Heart left ventricle (tissue), 16 donors: ENCODE data around the gene CPD. TPM values are rescaled to one million over a fixed set of nuclear protein-coding genes. Genes with fewer than 3 reads are reported as not detected.

ENCODE experiments used
- ATAC-seq, 4 donors: fragments of 200-7000 bp; cut with Tn5 transposase; one replicate each; pipeline ENCODE4 v1.9.1; 2020 to 2022; ENCODE audit warnings: moderate library complexity in 4 of 4, mild to moderate bottlenecking in 3 of 4, moderate number of reproducible peaks in 1 of 4
- DNase-seq, 5 donors: peaks; one replicate each; pipeline ENCODE4 v3.0.0-alpha.2; 2020
- H3K27ac ChIP-seq, 12 donors: fragments of 200-600 bp; sonication (generic) in 4 of 12; one replicate each; pipeline versions ENCODE4 v1.5.0 to v1.8.0; 2016 to 2022; ENCODE audit warnings: mild to moderate bottlenecking in 2 of 12
- H3K27me3 ChIP-seq, 9 donors: fragments of 200-600 bp; sonication (generic) in 2 of 9; one replicate each; pipeline versions ENCODE4 v1.5.1 to v1.8.0; 2016 to 2022; ENCODE audit warnings: mild to moderate bottlenecking in 3 of 9
- H3K36me3 ChIP-seq, 9 donors: fragments of 200-600 bp; sonication (generic) in 2 of 9; one replicate each; pipeline versions ENCODE4 v1.5.0 to v1.8.0; 2018 to 2022; ENCODE audit warnings: mild to moderate bottlenecking in 2 of 9
- H3K4me1 ChIP-seq, 12 donors: fragments of 200-600 bp; sonication (generic) in 4 of 12; one replicate each; pipeline versions ENCODE4 v1.5.0 to v1.8.0; 2016 to 2022; ENCODE audit warnings: mild to moderate bottlenecking in 3 of 12
- H3K4me3 ChIP-seq, 12 donors: fragments of 200-600 bp; sonication (generic) in 4 of 12; one replicate each; pipeline versions ENCODE4 v1.5.0 to v1.8.0; 2017 to 2022; ENCODE audit warnings: mild to moderate bottlenecking in 9 of 12, moderate library complexity in 4 of 12
- H3K9me3 ChIP-seq, 12 donors: fragments of 200-600 bp; sonication (generic) in 4 of 12; one replicate each; pipeline versions ENCODE4 v1.5.0 to v1.8.0; 2016 to 2022; ENCODE audit warnings: mild to moderate bottlenecking in 1 of 12
- CTCF ChIP-seq, 12 donors: fragments of 200-600 bp; sonication (generic) in 4 of 12; IDR thresholded peaks; one replicate each; pipeline versions ENCODE4 v1.5.0 to v1.8.0; 2018 to 2022; ENCODE audit warnings: antibody characterized with exemption in 12 of 12, mild to moderate bottlenecking in 5 of 12
- POLR2A ChIP-seq, 2 donors: fragments of 450-650 bp; IDR thresholded peaks; one replicate each; pipeline ENCODE4 v1.6.1; 2017; ENCODE audit warnings: antibody characterized with exemption in 2 of 2, mild to moderate bottlenecking in 2 of 2, moderate library complexity in 2 of 2
- WGBS, 4 donors: extraction: QIAGEN DNeasy Blood & Tissue Kit in 2 of 4; methylation state at CpG; one replicate each; pipeline versions ENCODE4 v1.1.5 to v1.1.7; 2013 to 2018; 5-methylcytosine and 5-hydroxymethylcytosine counted together
- intact Hi-C, 10 donors: fragments of 100-400 bp; cut with DNase I; formaldehyde crosslinking; loops; one replicate each; pipeline versions ENCODE4 v1.11.1 to v1.14.2; 2022
- polyA plus RNA-seq, 2 donors: library from polyadenylated mRNA; stranded (reverse); fragments of 200-250 nt; gene quantifications; one replicate each; pipeline ENCODE4 v1.2.3, GENCODE V29; 2013
- total RNA-seq, 9 donors: library from RNA; depleted of rRNA in 2 of 9; stranded (reverse); fragments of >200 nt in 2 of 9; fragmentation: NEBNext Ultra II Directional in 3 of 9; extraction: Animal tissue kit (Norgen Biotek cat#: 25700) in 3 of 9; gene quantifications; one replicate each; pipeline versions ENCODE4 v1.1.0 to v1.2.4, GENCODE V29; 2016 to 2023
- donor health status: ischemic (EF 13 %, LVEDD 7.1; RV severe dilation, severe dysfunction).
- donor health status: healthy with polysubstance abuse.
- donor health status: DM: no; HTN: yes; CAD: no.
- donor health status: DM: no; HTN: no; CAD: no.
- donor health status: ischemic (EF 25% LVEDD 6.9; RV normal size, moderate dysfunction).
- donor health status: ischemic (EF 25% LVEDD 5.7; RV mildly dilated, moderate dysfunction).
- donor health status: healthy.
- donor health status: DM: yes; HTN: yes; CAD: no.
- donor health status: ischemic (EF 35%, LVEDD 5.7; RV mildly dilated, moderate dysfunction).
- donor health status: nonischemic (EF 11% LVEDD 7.7; RV severe dilation, severe dysfunction).
- donor health status: DM: yes; HTN: yes; CAD: no.
- donor health status: PGD.
- donor health status: ischemic (EF 29% LVEDD 5.4; RV normal size, mild dysfunction).
- donor health status: nonischemic (EF 23%, LVEDD 6.1; RV moderate dilation, normal function).

CPD gene
- total and polyA plus RNA-seq, 11 donors = 3.6 to 54.2 (median 31.8) TPM

GRCh38 chr17:30344283-30345088 is 34.2 kb upstream of the CPD start:
- Histone ChIP-seq H3K4me1 (peaks cover 0 to 51% (median 32%) of the 10 kb centered on the region in 12 donors), H3K27ac (peak overlapping the region in 11 of 12 donors; percentile 20 to 81 (median 61)), H3K4me3 (peak overlapping the region in 1 of 12 donors; percentile 12), H3K36me3 (no peaks in the 10 kb centered on the region), H3K9me3 (no peaks in the 10 kb centered on the region), H3K27me3 (no peaks in the 10 kb centered on the region)
- peak; percentile 86 to 91 (median 90) for ATAC-seq
- intact Hi-C loops = loop anchor here in 8 of 10 donors (2.0 to 10.0 kb wide), 9 partner anchors 33 to 227 kb away; partner anchors contain the start of genes CPD (in 5 of the 8), GOSR1 (in 3 of the 8) and NSRP1 (in 1 of the 8)
- 22 to 28% (median 24%) methylated on average over 9 of the region's 9 CpGs for WGBS, 4 donors
- TF ChIP-seq POLR2A (IDR thresholded peaks at IDR 0.05) (no peak), CTCF (IDR thresholded peaks at IDR 0.05) (no peak)
- peak; percentile 34 to 67 (median 52) for DNase-seq

- 67 to 84% (median 70%) methylated on average over 2 of the region's 2 CpGs for WGBS, 4 donors
- Histone ChIP-seq H3K27ac (peak overlapping the region; percentile 37 to 84 (median 68)), H3K4me1 (peaks cover 0 to 46% (median 32%) of the 10 kb centered on the region in 12 donors), H3K9me3 (no peaks in the 10 kb centered on the region), H3K36me3 (no peaks in the 10 kb centered on the region), H3K4me3 (peak overlapping the region in 1 of 12 donors; percentile 12), H3K27me3 (no peaks in the 10 kb centered on the region)
- no peak for TF ChIP-seq POLR2A (IDR thresholded peaks at IDR 0.05)
- TF ChIP-seq CTCF (IDR thresholded peaks at IDR 0.05) = no peak
- intact Hi-C loops = loop anchor here in 5 of 10 donors (2.0 to 10.0 kb wide), 4 partner anchors 34 to 210 kb away; partner anchors contain the start of genes CPD (in 2 of the 5) and GOSR1 (in 2 of the 5)
- ATAC-seq (no peak), DNase-seq (no peak)
Measured at GRCh38 chr17:30345089-30345433, 33.7 kb upstream of the CPD start.

- Histone ChIP-seq H3K27ac (peak overlapping the region; percentile 37 to 84 (median 68)), H3K27me3 (no peaks in the 10 kb centered on the region), H3K9me3 (no peaks in the 10 kb centered on the region), H3K36me3 (no peaks in the 10 kb centered on the region), H3K4me3 (no peak overlapping the region), H3K4me1 (peaks cover 0 to 43% (median 31%) of the 10 kb centered on the region in 12 donors)
- ATAC-seq (no peak), DNase-seq (no peak)
- intact Hi-C loops = loop anchor here in 5 of 10 donors (2.0 to 10.0 kb wide), 4 partner anchors 33 to 209 kb away; partner anchors contain the start of genes CPD (in 2 of the 5) and GOSR1 (in 2 of the 5)
- WGBS, 4 donors = 86 to 94% (median 91%) methylated on average over 4 of the region's 4 CpGs
- TF ChIP-seq POLR2A (IDR thresholded peaks at IDR 0.05) (no peak), CTCF (IDR thresholded peaks at IDR 0.05) (no peak)
Measured at GRCh38 chr17:30345527-30346075, 33.1 kb upstream of the CPD start.
